Tibial nerve (tissue), 4 donors: ENCODE data around the gene TBX1.

Source experiments
- EP300 ChIP-seq, 2 donors: sonication (generic); formaldehyde crosslinking; IDR thresholded peaks; one replicate each; pipeline ENCODE4 v1.6.1; 2017; ENCODE audit warnings: antibody characterized with exemption in 2 of 2, mild to moderate bottlenecking in 1 of 2
- POLR2A ChIP-seq, 2 donors: fragments of 450-650 bp; IDR thresholded peaks; one replicate each; pipeline ENCODE4 v1.6.1; 2017; ENCODE audit warnings: antibody characterized with exemption in 2 of 2, mild to moderate bottlenecking in 2 of 2, moderate library complexity in 2 of 2
- TF ChIP-seq, protein P1 (sequence below), 5 experiments: fragments of 200-600 bp in 3 of 5; fragments of 450-650 bp in 2 of 5; sonication (generic) in 3 of 5; IDR thresholded peaks; one replicate each; pipeline ENCODE4 v1.5.1; 2016 to 2019; ENCODE audit warnings: antibody characterized with exemption in 5 of 5, mild to moderate bottlenecking in 3 of 5, moderate library complexity in 2 of 5

GRCh38 chr22:19755722-19756287 is 4.8 kb upstream of the TBX1 start:
- TF ChIP-seq, protein P1, sequence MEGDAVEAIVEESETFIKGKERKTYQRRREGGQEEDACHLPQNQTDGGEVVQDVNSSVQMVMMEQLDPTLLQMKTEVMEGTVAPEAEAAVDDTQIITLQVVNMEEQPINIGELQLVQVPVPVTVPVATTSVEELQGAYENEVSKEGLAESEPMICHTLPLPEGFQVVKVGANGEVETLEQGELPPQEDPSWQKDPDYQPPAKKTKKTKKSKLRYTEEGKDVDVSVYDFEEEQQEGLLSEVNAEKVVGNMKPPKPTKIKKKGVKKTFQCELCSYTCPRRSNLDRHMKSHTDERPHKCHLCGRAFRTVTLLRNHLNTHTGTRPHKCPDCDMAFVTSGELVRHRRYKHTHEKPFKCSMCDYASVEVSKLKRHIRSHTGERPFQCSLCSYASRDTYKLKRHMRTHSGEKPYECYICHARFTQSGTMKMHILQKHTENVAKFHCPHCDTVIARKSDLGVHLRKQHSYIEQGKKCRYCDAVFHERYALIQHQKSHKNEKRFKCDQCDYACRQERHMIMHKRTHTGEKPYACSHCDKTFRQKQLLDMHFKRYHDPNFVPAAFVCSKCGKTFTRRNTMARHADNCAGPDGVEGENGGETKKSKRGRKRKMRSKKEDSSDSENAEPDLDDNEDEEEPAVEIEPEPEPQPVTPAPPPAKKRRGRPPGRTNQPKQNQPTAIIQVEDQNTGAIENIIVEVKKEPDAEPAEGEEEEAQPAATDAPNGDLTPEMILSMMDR (IDR thresholded peaks at IDR 0.05), result no peak
- TF ChIP-seq POLR2A (IDR thresholded peaks at IDR 0.05), result no peak
- TF ChIP-seq EP300 (IDR thresholded peaks at IDR 0.05), result no peak
